ENCODE data around the gene HDAC9.

DNA sequence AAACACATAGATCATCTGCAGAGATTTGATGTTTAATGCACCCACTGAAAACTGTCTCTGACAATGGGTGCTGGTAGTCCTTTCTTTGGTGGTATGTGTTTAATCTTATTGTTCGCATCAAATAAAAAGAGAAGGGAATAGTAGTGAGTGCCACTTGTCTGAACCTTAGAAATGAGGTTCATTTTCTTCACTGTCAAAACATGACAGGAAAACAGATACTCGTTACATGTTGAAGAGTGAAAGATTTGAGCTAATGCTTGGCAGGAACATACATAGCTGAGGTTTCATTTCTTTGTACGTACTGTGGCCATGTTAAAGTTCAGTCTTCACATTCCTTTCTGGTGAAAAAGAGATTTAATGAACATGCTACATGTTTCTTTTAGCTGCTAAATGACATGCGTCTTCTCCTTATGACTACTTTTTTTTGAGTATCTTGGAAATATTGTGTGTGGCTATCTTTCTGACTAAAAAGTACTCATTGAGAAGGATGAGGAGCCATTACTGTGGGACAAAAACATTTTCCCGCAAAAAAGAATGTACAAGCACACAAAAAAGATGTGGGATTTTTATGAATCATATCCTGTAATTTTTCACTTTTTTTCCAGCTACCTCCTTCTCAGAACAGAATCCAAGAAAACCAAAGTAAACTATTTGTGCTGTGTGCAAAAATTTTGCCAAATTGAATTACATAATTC, 513.8 kb downstream of the HDAC9 start:
- no peak for TF ChIP-seq POLR2AphosphoS5 (IDR thresholded peaks at IDR 0.05; ENCODE audit: low read depth, low read length)
- no peak for TF ChIP-seq REST (IDR thresholded peaks at IDR 0.05; ENCODE audit: insufficient read depth in 1 of 2, low read depth in 2 of 2, low read length in 2 of 2)

Measured in PFSK-1 (cell line).